HS-5 (cell line): ENCODE measurements around the gene IFITM10.

Experiments
- DNase-seq: peaks from one replicate; pipeline ENCODE4 v3.0.0-alpha.2; 2012; ENCODE audit warnings: low read depth

The IFITM10 gene

DNA sequence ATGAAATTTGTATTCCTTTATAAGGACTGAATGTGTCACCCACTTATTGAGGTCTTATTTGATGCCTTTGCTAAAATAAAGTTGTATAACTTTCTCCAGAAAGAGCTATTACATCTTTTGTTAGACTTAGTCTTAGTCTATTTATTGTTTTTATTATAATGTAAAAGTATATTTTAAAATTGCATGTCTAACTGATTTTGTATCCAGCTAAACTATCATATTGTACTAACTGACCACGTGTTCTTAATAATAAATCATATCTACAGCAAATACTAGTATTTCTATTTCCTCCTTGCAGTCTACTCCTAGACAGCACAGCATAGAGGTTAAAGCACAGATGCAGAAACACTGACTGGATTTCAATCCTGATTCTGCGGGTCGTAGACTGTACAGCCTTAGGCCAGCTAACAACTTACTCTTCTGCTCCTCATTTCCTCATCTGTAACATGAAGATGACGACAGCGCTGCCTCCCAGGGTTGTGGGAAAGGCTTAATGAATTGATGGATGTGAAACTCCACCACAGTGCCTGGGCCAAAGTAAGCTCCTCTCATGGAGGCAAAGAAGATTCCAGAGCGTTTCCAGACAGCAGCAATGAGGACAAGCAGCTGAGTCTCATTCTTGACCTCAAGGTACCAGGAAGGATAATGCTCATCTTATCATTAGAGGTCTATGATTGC is 13.2 kb downstream of the IFITM10 start:
- DNase-seq, result no peak

DNA sequence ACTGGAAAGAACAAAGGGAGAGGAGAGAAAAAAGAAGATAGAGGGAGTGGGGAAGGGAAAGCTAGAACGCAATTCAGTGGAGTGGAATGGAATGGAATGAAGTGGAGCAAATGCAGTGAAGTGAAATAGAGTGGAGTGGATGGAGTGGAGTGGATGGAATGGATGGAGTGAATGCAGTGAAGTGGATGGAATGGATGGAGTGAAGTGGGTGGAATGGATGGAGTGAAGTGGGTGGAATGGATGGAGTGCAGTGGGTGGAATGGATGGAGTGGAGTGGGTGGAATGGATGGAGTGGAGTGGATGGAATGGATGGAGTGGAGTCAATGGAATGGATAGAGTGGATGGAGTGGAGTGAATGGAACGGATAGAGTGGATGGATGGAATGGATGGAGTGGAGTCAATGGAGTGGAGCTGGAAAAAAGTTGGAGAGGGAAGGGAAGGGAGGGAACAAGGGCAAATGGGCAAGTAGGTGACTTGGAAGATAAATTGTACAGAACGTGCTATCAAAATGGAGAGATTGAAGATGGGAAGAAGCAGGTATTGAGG is 13.9 kb downstream of the IFITM10 start:
- DNase-seq, result no peak

GRCh38 chr11:1735271-1735670 is 15.1 kb downstream of the IFITM10 start:
- DNase-seq, result no peak

DNA sequence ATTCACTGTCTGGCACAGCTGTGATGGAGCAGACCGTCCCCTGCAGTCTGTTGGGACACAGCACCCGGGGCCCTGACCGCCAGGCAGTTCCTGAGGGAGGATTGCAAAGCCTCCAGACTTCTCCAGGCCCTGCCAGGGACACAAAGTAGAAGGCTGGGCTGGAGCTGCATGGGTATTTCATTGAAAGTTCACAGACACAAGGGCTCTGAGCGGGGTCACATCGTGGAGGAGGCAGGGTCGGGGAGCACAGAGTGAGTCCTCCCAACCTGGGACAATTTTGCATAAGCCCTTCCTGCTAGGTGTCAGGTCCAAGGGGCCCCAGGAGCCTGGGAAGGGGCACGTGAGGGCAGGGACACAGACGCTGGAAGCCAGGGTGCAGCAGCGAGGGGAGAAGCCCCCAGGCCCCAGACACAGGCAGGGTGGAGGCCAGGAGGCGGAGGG is 15.7 kb downstream of the IFITM10 start:
- no peak for DNase-seq

GRCh38 chr11:1733716-1734640 is 16.4 kb downstream of the IFITM10 start:
- DNase-seq, result no peak

DNA sequence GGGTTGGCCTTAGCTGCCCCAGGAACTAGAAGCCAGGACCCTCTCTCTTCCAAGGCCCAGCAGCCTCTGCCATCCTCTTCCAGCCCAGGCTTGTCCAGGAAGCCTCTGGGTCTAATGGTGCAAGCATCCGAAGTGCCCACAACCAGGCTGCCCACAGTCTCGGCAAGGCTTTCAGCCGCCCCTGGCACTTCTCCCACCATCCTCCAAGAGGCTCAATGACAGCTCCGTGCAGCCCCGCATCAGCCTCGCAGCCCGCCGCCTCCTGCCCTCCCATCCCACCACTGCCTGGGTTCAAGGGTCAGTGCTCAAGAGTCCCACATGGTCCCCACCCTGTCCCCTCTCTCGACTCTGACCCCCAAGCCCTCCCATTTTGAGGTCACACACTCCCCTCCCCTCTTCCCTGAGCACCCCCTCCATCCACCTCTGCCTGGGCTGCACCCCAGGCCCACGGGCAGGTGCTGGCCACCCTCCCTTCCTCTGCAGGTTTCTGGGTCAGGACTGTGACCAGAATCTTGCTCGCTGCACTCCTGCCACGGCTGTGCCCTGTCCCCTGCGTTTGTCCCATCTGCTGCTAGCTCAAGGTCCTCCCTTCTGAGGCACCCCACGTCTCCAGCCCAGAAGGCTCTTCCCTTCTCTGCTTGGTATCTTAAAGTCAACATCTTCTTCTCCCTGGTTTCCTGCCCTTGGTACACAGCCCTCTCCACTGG is 17.2 kb downstream of the IFITM10 start:
- DNase-seq, result no peak

GRCh38 chr11:1732418-1733008 is 17.9 kb downstream of the IFITM10 start:
- no peak for DNase-seq

DNA sequence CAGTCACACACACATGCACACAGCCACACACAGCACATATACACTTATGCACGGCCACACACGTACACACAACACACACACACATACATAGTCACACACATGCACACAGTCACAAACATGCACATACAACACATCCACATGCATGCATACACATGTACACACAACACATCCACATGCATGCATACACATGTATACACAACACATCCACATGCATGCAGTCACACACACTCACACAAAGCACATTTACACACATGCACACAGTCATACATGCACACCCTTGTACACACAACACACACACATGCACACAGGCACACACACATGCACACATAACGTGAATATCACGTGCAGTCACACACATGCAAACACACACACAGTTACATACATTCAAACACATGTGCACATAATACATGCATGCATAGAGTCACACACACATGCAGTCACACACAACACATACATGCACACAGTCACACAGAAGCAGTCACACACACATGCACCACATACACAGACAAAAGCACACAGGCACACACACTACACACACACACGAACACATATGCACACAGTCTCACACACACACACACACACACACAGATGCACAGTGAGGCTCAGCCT is 18.8 kb downstream of the IFITM10 start:
- no peak for DNase-seq

DNA sequence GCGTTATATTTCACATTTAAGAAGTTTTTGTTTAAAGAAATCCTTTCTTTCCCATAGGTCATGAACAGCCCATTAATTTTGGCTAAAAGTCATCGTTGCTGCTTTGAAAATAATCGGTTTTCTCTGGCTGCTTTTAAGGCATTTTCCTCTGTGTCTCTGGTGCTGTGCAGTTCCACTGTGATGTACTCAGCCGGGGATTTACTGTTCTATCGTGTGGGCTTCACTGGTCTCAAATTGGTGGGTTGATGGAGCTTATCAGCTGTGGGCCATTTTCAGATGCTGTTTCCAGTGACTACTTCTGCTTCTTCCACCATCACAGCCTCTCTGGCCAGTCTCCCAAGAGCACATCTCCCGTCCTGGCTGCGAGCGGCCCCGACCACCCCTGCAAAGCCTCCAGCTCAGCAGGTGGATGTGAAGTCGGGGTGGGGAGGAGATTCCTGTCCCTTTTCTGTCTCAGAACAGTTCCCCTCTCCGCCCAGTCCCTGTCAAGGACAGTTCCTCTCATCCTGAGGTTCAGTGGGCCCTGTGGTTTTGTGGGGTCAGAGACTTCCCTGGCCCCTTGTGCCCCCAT is 20.3 kb downstream of the IFITM10 start:
- no peak for DNase-seq

- DNase-seq, result no peak
These were observed 20.7 kb downstream of the IFITM10 start for GRCh38 chr11:1729692-1730011.

GRCh38 chr11:1728931-1729691 is 21.3 kb downstream of the IFITM10 start:
- DNase-seq, result no peak

DNA sequence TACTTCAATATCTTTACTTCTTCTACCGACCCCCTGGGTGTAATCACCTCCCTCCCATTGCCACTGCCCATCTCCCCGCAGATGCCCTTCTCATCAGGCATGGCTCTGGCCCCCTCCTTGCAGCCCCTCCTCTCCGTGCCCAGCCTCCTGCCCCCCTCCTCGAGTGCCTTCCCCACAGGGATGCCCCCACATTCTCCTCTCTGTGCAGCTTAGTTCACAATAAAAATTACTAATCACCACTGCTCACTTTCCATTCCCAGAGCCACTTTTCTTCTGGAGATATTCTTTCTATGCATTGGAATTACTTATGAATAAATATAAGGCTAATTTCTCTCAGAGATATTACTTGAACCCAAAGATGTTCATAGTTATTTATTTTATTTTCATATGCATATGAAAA is 22.1 kb downstream of the IFITM10 start:
- no peak for DNase-seq

DNA sequence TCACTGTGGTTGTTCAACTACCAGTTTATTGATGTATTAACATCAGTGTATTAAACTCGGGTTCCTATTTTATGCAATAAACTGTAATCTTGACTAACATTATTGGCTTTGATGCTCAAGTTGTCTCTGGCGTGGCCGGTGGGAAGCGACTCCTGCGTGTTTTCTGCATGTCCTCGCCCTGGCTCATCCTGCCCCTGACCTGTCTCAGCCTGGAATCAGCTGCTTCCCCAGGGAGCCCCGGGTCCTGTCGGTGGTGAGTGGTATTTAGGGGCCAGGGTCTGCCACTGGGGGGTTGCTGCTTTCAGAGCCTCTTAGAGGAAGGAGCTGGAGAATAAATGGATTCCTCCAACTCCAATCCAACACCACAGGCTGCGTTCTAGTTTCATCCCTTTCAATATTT is 22.5 kb downstream of the IFITM10 start:
- no peak for DNase-seq

- no peak for DNase-seq
These were observed 23.2 kb downstream of the IFITM10 start for GRCh38 chr11:1727096-1727690.

GRCh38 chr11:1719781-1720180 is 30.6 kb downstream of the IFITM10 start:
- DNase-seq, result no peak

DNA sequence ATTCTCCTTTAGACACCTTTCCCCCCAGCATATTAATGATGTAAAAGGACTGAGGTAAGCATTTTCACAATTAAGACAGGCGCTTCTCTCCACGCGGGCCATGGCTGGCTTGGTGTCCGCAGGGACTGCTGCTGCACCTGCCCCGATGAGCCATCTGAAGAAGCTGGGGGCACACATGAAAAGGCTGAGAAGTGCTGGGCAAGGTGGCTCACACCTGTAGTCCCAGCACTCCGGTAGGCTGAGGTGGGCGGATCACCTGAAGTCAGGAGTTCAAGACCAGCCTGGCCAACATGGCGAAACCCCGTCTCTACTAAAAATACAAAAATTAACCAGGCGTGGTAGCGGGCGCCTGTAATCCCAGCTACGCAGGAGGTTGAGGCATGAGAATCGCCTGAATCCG is 32.1 kb downstream of the IFITM10 start:
- no peak for DNase-seq

- DNase-seq, result no peak
These were observed 32.6 kb downstream of the IFITM10 start for GRCh38 chr11:1717745-1718144.

GRCh38 chr11:1714908-1715885 is 35.2 kb downstream of the IFITM10 start:
- no peak for DNase-seq

DNA sequence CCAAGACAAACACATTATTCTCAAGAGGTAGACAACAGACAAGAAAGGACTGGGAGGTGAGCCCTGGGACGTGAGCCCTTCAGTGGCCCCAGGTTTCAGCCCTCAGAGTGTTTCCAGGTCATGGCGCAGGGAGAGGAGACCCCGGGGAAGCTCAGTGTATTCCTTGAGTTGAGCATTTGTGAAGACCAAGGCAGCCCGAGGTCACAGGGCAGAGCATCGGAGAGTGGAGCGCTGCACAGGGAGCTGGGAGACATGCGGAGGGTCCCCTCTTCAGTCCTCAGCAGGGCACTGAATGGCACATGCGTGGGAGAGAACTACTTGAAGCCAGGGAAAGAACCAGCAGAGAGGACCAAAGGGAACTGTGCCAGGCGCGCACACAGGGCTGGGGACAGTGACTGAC is 41.7 kb downstream of the IFITM10 start:
- no peak for DNase-seq
